ENCODE data around the gene C16orf95. TPM values are rescaled to one million over a fixed set of nuclear protein-coding genes. Genes with fewer than 3 reads are reported as not detected.

C16orf95 gene
- total RNA-seq, 4 donors from 2014 or later, result 0.38 to 0.95 (median 0.85) TPM

GRCh38 chr16:87351320-87351698 lies 34.1 kb upstream of the C16orf95 start:
- 63 to 95% methylated on average over 4 to 7 of the region's 9 CpGs for WGBS, 2 donors
- DNase-seq, result no peak
- Histone ChIP-seq H3K9me3 (no peaks in the 10 kb centered on the region), H3K4me1 (peaks cover 0 to 21% (median 0%) of the 10 kb centered on the region in 3 donors), H3K4me3 (no peak overlapping the region), H3K27me3 (no peaks in the 10 kb centered on the region), H3K36me3 (peaks cover 0 to 72% (median 5%) of the 10 kb centered on the region in 3 donors), H3K27ac (no peak overlapping the region)
- TF ChIP-seq POLR2A (IDR thresholded peaks at IDR 0.05), result no peak
- TF ChIP-seq, protein P1, sequence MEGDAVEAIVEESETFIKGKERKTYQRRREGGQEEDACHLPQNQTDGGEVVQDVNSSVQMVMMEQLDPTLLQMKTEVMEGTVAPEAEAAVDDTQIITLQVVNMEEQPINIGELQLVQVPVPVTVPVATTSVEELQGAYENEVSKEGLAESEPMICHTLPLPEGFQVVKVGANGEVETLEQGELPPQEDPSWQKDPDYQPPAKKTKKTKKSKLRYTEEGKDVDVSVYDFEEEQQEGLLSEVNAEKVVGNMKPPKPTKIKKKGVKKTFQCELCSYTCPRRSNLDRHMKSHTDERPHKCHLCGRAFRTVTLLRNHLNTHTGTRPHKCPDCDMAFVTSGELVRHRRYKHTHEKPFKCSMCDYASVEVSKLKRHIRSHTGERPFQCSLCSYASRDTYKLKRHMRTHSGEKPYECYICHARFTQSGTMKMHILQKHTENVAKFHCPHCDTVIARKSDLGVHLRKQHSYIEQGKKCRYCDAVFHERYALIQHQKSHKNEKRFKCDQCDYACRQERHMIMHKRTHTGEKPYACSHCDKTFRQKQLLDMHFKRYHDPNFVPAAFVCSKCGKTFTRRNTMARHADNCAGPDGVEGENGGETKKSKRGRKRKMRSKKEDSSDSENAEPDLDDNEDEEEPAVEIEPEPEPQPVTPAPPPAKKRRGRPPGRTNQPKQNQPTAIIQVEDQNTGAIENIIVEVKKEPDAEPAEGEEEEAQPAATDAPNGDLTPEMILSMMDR (IDR thresholded peaks at IDR 0.05), result no peak
- intact Hi-C loops (cut with DNase I), result no loop called here

GRCh38 chr16:87350681-87351319 lies 33.6 kb upstream of the C16orf95 start:
- WGBS, 2 donors, result 71 to 81% methylated on average over 14 to 17 of the region's 23 CpGs
- H3K9me3 ChIP-seq, result no peaks in the 10 kb centered on the region
- no peak overlapping the region for H3K4me3 ChIP-seq
- peaks cover 0 to 72% (median 7%) of the 10 kb centered on the region in 3 donors for H3K36me3 ChIP-seq
- H3K4me1 ChIP-seq, result peaks cover 2 to 26% (median 3%) of the 10 kb centered on the region in 3 donors
- H3K27me3 ChIP-seq, result no peaks in the 10 kb centered on the region
- no peak for DNase-seq
- intact Hi-C loops (cut with DNase I), result no loop called here
- H3K27ac ChIP-seq, result no peak overlapping the region
- no peak for TF ChIP-seq POLR2A (IDR thresholded peaks at IDR 0.05)
- TF ChIP-seq, protein P1 (IDR thresholded peaks at IDR 0.05), result no peak

DNA sequence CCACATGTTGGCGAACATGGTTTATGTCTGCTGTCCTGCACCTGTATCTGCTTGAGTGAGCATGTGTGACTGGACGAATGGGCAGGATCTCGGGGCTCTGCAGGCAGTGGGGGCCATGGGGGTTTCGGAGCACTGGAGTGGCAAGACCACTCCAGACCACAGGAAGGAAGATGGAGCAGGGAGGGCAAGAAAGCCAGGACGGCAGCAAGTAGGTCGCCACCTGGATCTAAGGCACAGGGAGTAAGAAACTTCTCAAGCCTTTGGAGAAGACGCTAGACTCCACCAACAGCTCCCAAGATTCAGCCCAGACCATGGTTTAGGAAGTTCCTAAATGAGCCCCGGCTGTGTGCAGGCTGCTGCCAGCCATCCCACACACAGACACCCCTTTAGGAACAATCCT lies 32.8 kb upstream of the C16orf95 start:
- Histone ChIP-seq H3K27me3 (no peaks in the 10 kb centered on the region), H3K27ac (no peak overlapping the region), H3K36me3 (peaks cover 0 to 72% (median 7%) of the 10 kb centered on the region in 3 donors), H3K4me1 (peaks cover 8 to 33% (median 9%) of the 10 kb centered on the region in 3 donors), H3K4me3 (no peak overlapping the region), H3K9me3 (no peaks in the 10 kb centered on the region)
- intact Hi-C loops (cut with DNase I), result no loop called here
- TF ChIP-seq, protein P1 (IDR thresholded peaks at IDR 0.05), result no peak
- no peak for TF ChIP-seq POLR2A (IDR thresholded peaks at IDR 0.05)
- WGBS, 2 donors, result 77 to 81% methylated on average over 7 of the region's 8 CpGs
- no peak for DNase-seq

- Histone ChIP-seq H3K27me3 (no peaks in the 10 kb centered on the region), H3K36me3 (peaks cover 0 to 73% (median 7%) of the 10 kb centered on the region in 3 donors), H3K9me3 (no peaks in the 10 kb centered on the region), H3K4me1 (peaks cover 8 to 47% (median 13%) of the 10 kb centered on the region in 3 donors), H3K27ac (no peak overlapping the region), H3K4me3 (no peak overlapping the region)
- intact Hi-C loops (cut with DNase I), result no loop called here
- no peak for DNase-seq
- TF ChIP-seq, protein P1 (IDR thresholded peaks at IDR 0.05), result no peak
- TF ChIP-seq POLR2A (IDR thresholded peaks at IDR 0.05), result no peak
- 84 to 94% methylated on average over 4 to 5 of the region's 13 CpGs for WGBS, 2 donors
Observed at GRCh38 chr16:87348616-87349157, 31.5 kb upstream of the C16orf95 start.

DNA sequence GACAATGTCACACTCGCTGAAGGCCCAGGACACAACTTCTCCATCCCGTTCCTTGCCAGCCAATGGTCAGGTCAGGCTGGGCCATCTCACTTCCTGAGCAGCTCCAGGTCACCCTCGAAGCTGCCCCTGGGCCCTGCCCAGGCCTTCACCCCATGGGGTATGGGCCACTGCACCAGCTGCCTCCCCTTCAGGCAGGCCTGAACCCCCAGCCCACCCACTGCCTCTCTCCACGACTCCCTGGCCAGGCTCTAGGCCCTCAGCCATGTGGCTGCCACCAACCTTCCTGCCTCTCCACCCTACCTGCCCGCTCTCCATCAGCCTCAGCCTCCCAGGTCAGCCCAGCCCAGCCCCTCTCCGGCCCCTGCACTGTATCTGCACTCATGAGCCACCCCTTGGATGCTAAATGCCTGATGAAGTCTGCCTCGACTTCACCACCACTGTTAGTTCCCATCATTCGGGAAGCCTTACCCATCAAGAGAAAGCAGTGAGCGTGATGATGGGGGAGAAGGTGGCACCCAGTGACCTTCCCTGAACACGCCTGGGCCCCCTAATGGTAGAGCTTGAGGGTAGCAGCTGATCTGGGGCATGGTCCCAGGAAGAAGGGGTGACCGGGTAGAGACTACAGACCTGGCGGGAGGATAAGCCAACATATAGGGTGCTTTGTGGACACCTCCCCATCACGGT lies 30.9 kb upstream of the C16orf95 start:
- H3K27ac ChIP-seq, result no peak overlapping the region
- no peak for TF ChIP-seq POLR2A (IDR thresholded peaks at IDR 0.05)
- TF ChIP-seq, protein P1 (IDR thresholded peaks at IDR 0.05), result no peak
- peaks cover 4 to 73% (median 13%) of the 10 kb centered on the region in 3 donors for H3K36me3 ChIP-seq
- H3K4me3 ChIP-seq, result no peak overlapping the region
- intact Hi-C loops (cut with DNase I), result no loop called here
- no peaks in the 10 kb centered on the region for H3K9me3 ChIP-seq
- no peak for DNase-seq
- H3K4me1 ChIP-seq, result peaks cover 8 to 50% (median 13%) of the 10 kb centered on the region in 3 donors
- H3K27me3 ChIP-seq, result no peaks in the 10 kb centered on the region
- 93 to 97% methylated on average over 6 to 10 of the region's 13 CpGs for WGBS, 2 donors
